AG10803 (cell line): ENCODE measurements around the gene CETN1.

Experiments
- DNase-seq: peaks from one replicate; pipeline ENCODE4 v3.0.0; 2010; ENCODE audit warnings: low read depth
- H3K4me3 ChIP-seq: 2 replicates; pipeline ENCODE4 v1.5.1; 2011; ENCODE audit warnings: mild to moderate bottlenecking, low read length, control low read depth
- CTCF ChIP-seq: conservative IDR thresholded peaks from 2 replicates; pipeline ENCODE4 v1.5.1; 2011; ENCODE audit warnings: mild to moderate bottlenecking, low read length, control low read depth, inconsistent platforms

CETN1 gene

GRCh38 chr18:577643-578375 is 2.4 kb upstream of the CETN1 start:
- no peak overlapping the region for H3K4me3 ChIP-seq
- TF ChIP-seq CTCF: no peak
- DNase-seq: peak; percentile 30

GRCh38 chr18:579238-579637 is 942 bp upstream of the CETN1 start:
- DNase-seq: no peak
- TF ChIP-seq CTCF: no peak
- H3K4me3 ChIP-seq: no peak overlapping the region

- DNase-seq: peak; percentile 29
- no peak for TF ChIP-seq CTCF
- no peak overlapping the region for H3K4me3 ChIP-seq
These were observed 916 bp downstream of the CETN1 start for GRCh38 chr18:581096-581495.

- no peak overlapping the region for H3K4me3 ChIP-seq
- peak; percentile 23 for DNase-seq
- no peak for TF ChIP-seq CTCF
These were observed 2.3 kb downstream of the CETN1 start for GRCh38 chr18:582465-582864.

GRCh38 chr18:595068-595467 is 14.9 kb downstream of the CETN1 start:
- TF ChIP-seq CTCF: no peak
- H3K4me3 ChIP-seq: no peak overlapping the region

GRCh38 chr18:595571-595970 is 15.4 kb downstream of the CETN1 start:
- DNase-seq: no peak
- no peak for TF ChIP-seq CTCF
- no peak overlapping the region for H3K4me3 ChIP-seq

More at GRCh38 chr18:595068-595467, 14.9 kb downstream of the CETN1 start:
- no peak for DNase-seq

GRCh38 chr18:596288-596881 is 16.2 kb downstream of the CETN1 start:
- DNase-seq: no peak
- TF ChIP-seq CTCF: no peak
- no peak overlapping the region for H3K4me3 ChIP-seq
